Stomach (tissue), 4 donors: ENCODE results near the gene ZNF93.
"Not testable (repeated sequence)": the region's sequence is repeated elsewhere in the genome, so short reads cannot be mapped to it uniquely, and the experiment has no call there.

ENCODE experiments used
- EP300 ChIP-seq: sonication (generic); formaldehyde crosslinking; IDR thresholded peaks from one replicate; pipeline ENCODE4 v1.6.1; 2017; ENCODE audit warnings: antibody characterized with exemption
- POLR2A ChIP-seq, 4 donors: fragments of 450-650 bp; IDR thresholded peaks; one replicate each; pipeline ENCODE4 v1.6.1; 2016; ENCODE audit warnings: antibody characterized with exemption in 4 of 4, control low read depth in 2 of 4, mild to moderate bottlenecking in 1 of 4, moderate library complexity in 1 of 4
- POLR2AphosphoS5 ChIP-seq, 3 donors: sonication (generic); formaldehyde crosslinking; IDR thresholded peaks; one replicate each; pipeline ENCODE4 v1.6.1; 2016; ENCODE audit warnings: antibody characterized with exemption in 3 of 3
- TF ChIP-seq, protein P1 (sequence below), 7 experiments: fragments of 450-650 bp in 4 of 7; fragments of 200-600 bp in 3 of 7; sonication (generic) in 3 of 7; IDR thresholded peaks; one replicate each; pipeline ENCODE4 v1.5.1; 2016 to 2019; ENCODE audit warnings: antibody characterized with exemption in 7 of 7, control low read depth in 2 of 7, mild to moderate bottlenecking in 1 of 7

- TF ChIP-seq, protein P1, sequence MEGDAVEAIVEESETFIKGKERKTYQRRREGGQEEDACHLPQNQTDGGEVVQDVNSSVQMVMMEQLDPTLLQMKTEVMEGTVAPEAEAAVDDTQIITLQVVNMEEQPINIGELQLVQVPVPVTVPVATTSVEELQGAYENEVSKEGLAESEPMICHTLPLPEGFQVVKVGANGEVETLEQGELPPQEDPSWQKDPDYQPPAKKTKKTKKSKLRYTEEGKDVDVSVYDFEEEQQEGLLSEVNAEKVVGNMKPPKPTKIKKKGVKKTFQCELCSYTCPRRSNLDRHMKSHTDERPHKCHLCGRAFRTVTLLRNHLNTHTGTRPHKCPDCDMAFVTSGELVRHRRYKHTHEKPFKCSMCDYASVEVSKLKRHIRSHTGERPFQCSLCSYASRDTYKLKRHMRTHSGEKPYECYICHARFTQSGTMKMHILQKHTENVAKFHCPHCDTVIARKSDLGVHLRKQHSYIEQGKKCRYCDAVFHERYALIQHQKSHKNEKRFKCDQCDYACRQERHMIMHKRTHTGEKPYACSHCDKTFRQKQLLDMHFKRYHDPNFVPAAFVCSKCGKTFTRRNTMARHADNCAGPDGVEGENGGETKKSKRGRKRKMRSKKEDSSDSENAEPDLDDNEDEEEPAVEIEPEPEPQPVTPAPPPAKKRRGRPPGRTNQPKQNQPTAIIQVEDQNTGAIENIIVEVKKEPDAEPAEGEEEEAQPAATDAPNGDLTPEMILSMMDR (IDR thresholded peaks at IDR 0.05): not testable (repeated sequence)
- TF ChIP-seq POLR2A (IDR thresholded peaks at IDR 0.05); EP300; POLR2AphosphoS5 (IDR thresholded peaks at IDR 0.05): not testable (repeated sequence)
These were observed 6.8 kb downstream of the ZNF93 start for GRCh38 chr19:19907551-19907950.
